Nucleus accumbens (tissue), 56 donors: ENCODE measurements around the gene LRRC32.

ENCODE experiments used
- DNase-seq, 56 donors: peaks; one replicate each; lab custom pipeline; 2025; lab: John Stamatoyannopoulos, UW

Gene LRRC32

GRCh38 chr11:76665921-76666351, 4.6 kb downstream of the LRRC32 start:
- DNase-seq, result no peak

GRCh38 chr11:76665172-76665571, 5.4 kb downstream of the LRRC32 start:
- DNase-seq, result no peak

GRCh38 chr11:76664578-76665061, 5.9 kb downstream of the LRRC32 start:
- no peak for DNase-seq

GRCh38 chr11:76663912-76664440, 6.6 kb downstream of the LRRC32 start:
- no peak for DNase-seq

DNA sequence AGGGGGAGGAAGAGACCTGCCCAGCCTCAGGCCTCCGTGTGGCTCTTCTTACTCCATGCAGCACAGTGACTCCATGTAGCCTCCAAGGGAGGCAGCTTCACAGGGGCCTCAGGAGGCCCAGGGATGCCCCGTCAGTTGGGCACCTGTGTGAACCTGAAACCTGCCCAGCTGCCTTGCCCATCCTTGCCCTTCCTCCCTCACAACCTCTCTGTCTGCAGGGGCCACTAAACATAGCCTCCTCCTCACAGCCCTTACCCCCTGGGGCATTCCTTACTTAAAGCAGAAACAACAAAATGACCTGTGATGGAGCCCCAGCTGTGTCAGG, 7.1 kb downstream of the LRRC32 start:
- no peak for DNase-seq

- no peak for DNase-seq
Measured at GRCh38 chr11:76662656-76663485, 7.7 kb downstream of the LRRC32 start.

DNA sequence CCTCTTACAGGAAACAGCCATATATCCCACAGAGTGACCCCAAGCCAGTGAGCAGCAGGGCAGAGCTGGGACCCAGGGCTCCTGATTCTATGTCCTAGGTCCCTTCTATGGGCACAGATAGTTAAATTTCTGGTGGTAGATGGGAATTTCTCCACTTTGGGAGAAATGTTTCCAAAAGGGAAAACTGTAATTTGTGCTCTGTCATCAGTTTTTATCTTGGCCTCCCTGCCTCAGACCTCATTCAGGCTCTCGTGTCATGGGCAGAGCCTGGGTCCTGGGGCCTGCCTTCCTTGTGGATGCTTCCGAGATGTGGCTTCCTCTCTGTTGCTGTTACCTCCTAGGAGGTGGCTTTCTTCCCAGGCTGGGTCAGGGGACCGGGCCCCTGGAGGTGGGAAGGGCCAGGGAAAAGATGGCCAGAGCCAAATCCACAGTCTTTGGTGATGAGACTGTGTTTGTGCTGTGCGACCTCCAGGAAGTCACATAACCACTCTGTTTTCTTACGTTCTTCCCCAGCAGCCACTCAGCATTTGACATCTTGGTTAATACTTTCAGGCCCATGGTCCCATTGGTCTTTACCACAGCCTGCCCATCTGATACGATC, 8.6 kb downstream of the LRRC32 start:
- no peak for DNase-seq

DNA sequence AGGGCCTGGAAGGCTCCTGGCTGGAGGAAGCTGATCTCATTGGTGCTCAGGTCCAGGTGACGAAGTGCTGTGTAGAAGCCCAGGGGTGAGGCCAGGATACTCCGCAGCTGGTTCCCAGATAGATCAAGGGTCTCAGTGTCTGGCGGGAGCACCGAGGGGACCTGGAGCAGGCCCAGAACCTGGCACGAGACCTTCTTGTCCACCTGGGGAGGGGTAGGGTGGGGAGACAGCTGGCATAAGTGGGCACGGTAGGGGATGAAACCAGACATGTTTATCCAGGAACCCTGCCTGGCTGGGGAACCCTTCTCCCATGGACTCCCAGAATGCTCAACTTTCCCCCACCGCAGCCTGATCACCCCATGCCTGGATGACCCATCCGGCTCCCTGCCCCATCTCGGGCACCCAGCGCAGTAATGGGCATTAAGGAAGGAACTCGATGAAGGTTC, 9.2 kb downstream of the LRRC32 start:
- DNase-seq, result no peak

DNA sequence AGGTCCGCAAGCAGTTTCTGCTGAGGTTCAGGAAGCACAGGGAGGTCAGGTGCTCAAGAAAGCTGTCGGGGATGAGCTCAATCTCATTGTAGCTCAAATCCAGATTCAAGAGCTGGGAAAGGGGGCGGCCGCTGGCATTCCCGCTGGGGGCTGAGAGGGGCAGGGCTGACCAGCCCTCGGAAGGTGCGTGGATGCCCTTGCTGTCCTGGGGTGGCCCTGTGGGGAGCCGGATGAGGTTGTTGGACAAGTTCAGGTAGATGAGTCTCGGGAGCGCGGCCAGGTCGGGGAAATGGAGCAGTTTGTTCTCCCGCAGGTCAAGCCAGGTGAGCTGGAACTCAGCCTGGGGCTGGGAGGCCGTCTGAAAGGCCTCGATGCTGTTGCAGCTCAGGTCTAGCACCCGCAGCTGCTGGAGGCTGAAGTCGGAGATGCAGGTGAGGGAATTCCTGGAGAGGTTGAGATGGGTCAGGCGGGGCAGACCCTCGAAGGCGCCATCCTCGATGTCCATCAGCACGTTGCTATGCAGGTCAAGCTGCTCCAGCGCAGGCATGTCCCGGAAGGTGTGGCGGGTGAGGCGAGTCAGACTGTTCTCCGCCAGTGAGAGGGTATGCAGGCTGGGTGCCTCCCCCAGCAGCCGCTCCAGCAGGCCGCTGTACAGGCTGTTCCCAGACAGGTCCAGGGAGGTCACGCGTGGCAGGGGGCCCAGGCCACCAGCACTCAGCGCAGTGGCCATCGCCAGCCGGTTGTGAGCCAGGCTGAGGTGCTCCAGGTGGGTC, 9.8 kb downstream of the LRRC32 start:
- no peak for DNase-seq

DNA sequence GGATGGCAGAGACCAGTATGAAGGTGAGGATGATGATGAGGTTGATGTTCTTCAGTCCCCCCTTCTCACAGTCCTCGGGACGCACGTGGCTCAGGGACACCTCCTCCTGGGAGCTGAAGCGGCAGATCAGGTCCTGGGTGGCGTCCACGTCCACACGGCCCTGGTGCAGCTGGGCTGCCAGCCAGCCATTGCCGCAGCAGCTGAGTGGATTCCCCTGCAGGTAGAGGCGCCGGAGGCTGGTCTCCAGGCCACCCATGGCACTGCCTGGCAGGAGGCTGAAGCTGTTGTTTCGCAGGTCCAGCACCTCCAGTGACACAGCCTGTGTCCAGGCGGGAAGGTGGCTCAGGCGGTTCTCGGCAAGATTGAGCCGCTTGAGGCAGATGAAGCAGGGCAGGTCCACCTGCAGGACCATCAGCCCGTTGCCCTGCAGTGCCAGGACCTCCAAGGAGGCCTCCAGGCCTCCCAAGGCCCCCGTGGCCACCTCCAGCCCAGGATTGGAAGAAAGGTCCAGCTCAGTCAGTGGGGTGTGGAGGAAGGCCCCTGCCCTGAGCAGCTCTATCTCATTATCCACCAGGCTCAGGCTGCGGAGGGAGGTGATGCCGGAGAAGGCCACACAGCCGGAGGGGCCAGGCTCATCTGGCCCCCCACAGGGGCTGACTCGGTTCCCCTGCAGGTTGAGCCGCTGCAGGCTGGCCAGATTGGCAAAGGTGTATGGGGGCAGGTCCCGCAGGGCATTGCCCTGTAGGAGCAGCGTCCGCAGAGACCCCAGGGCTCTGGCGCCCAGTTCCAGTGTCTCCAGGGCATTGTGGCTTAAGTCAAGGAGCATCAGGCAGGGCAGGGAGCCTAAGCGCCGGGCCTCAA, 10.6 kb downstream of the LRRC32 start:
- DNase-seq, result no peak

GRCh38 chr11:76658651-76659650, 11.6 kb downstream of the LRRC32 start:
- DNase-seq, result no peak

DNA sequence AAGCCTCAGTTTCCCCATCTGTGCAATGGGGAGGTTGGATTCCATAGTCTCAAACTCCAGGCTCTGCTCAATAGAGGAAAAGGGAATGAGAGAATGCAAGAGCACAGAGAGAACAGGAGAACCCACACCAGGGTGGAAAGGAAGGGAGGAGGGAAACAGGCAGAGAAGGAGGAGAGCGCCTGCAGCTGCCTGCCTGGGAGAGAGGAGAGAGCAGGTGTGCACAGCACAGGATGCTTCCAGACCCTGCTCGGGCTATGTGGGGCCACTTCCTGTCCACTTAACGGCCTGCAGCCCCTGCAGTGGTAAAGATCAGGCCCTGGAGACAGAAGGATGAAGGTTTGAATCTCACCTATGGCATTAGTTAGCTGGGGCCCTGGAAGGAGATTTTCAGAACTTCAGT, 12.3 kb downstream of the LRRC32 start:
- DNase-seq, result no peak

GRCh38 chr11:76657187-76658170, 13.1 kb downstream of the LRRC32 start:
- no peak for DNase-seq

- no peak for DNase-seq
Measured at GRCh38 chr11:76656571-76657081, 13.9 kb downstream of the LRRC32 start.

- no peak for DNase-seq
Measured at GRCh38 chr11:76656050-76656531, 14.5 kb downstream of the LRRC32 start.

DNA sequence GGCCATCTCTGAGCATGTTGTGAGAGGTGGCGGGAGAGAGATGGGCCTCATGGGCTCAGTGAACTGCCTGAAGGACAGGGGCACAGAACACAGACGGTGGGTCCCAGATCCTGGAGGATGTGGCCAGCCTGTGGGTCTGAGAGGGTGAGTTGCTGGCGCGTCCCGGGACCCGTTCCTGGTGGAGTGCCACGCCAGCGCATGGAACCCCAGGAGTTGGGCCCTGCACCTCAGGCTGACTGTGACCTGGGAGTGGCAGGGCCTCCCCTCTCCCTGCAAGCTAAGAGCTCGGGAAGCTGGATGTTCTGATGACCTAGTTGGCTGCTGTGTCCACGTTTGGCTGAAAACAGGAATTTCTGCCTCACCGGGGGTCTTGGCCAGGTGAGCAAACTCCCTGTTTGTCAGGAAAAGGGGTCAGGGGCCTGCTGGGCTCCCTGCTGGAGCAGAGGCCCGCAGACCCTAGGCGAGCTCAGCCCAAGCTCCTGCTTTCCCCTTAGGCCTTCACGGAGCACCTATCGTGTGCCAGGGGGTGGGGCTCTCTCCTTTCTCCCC, 15.0 kb downstream of the LRRC32 start:
- DNase-seq, result no peak

GRCh38 chr11:76654980-76655379, 15.6 kb downstream of the LRRC32 start:
- no peak for DNase-seq
